ENCODE data around the gene EID2.

GRCh38 chr19:39555883-39556282 lies 15.9 kb upstream of the EID2 start:
- no peak for TF ChIP-seq POLR2A (IDR thresholded peaks at IDR 0.05)
- no peak for TF ChIP-seq CTCF (IDR thresholded peaks at IDR 0.05)

Measured in adrenal gland (tissue), 5 donors.